DOHH2 (cell line): ENCODE data around the gene YWHAE.

ENCODE experiments used
- H3F3A ChIP-seq: fragments of 200-600 bp; sonication (generic), shearing (Covaris generic); 2 replicates; pipeline ENCODE4 v1.6.0; 2016; ENCODE audit warnings: antibody characterized with exemption, mild to moderate bottlenecking; ENCODE audit not compliant: control insufficient read depth, insufficient read depth
- H3K27ac ChIP-seq: fragments of 200-600 bp; sonication (generic); 2 replicates; pipeline ENCODE4 v1.5.1; 2014; ENCODE audit warnings: low read depth, mild to moderate bottlenecking, low read length, moderate library complexity
- H3K27me3 ChIP-seq: fragments of 200-600 bp; sonication (generic); 2 replicates; pipeline ENCODE4 v1.6.1; 2014; ENCODE audit warnings: mild to moderate bottlenecking, low read length, mixed read lengths; ENCODE audit not compliant: control insufficient read depth
- H3K36me3 ChIP-seq: fragments of 200-600 bp; sonication (generic); 2 replicates; pipeline ENCODE4 v1.6.1; 2014; ENCODE audit warnings: mild to moderate bottlenecking, low read length, moderate library complexity, mixed read lengths; ENCODE audit not compliant: control insufficient read depth
- H3K4me1 ChIP-seq: fragments of 200-600 bp; sonication (generic); 2 replicates; pipeline ENCODE4 v1.6.1; 2014; ENCODE audit warnings: mild to moderate bottlenecking, low read length, mixed read lengths; ENCODE audit not compliant: control insufficient read depth
- H3K4me2 ChIP-seq: fragments of 200-600 bp; sonication (generic); 2 replicates; pipeline ENCODE4 v1.6.0; 2014; ENCODE audit warnings: mild to moderate bottlenecking, low read length, moderate library complexity
- H3K4me3 ChIP-seq: fragments of 200-600 bp; sonication (generic); 2 replicates; pipeline ENCODE4 v1.5.1; 2014; ENCODE audit warnings: mild to moderate bottlenecking, low read length, mixed read lengths
- H3K79me2 ChIP-seq: fragments of 200-600 bp; sonication (generic); 2 replicates; pipeline ENCODE4 v1.6.1; 2014; ENCODE audit warnings: mild to moderate bottlenecking, low read length, mixed read lengths; ENCODE audit not compliant: control insufficient read depth
- H3K9me2 ChIP-seq: fragments of 200-600 bp; sonication (generic); replicated peaks from 2 replicates; pipeline ENCODE4 v1.6.1; 2014; ENCODE audit warnings: mild to moderate bottlenecking, low read length, mixed read lengths; ENCODE audit not compliant: control insufficient read depth
- H3K9me3 ChIP-seq: fragments of 200-600 bp; sonication (generic); 2 replicates; pipeline ENCODE4 v1.6.1; 2014; ENCODE audit warnings: antibody characterized with exemption, low read length, mixed read lengths; ENCODE audit not compliant: control insufficient read depth, insufficient read depth
- H4K20me1 ChIP-seq: fragments of 200-600 bp; sonication (generic); 2 replicates; pipeline ENCODE4 v1.6.0; 2014; ENCODE audit warnings: low read depth, mild to moderate bottlenecking, antibody characterized with exemption, low read length, moderate library complexity; ENCODE audit not compliant: control insufficient read depth, insufficient read depth
- CTCF ChIP-seq: fragments of 200-600 bp; sonication (generic); IDR thresholded peaks from one replicate; pipeline ENCODE4 v1.5.1; 2014; ENCODE audit warnings: antibody characterized with exemption, mild to moderate bottlenecking, low read depth, low read length; ENCODE audit not compliant: poor library complexity, severe bottlenecking
- EZH2phosphoT487 ChIP-seq: fragments of 200-600 bp; sonication (generic); IDR thresholded peaks from 2 replicates; pipeline ENCODE4 v1.6.1; 2017; ENCODE audit warnings: borderline replicate concordance, mild to moderate bottlenecking, antibody characterized with exemption, low read length, moderate library complexity, mixed read lengths

The YWHAE gene

GRCh38 chr17:1328437-1328836 lies 71.6 kb downstream of the YWHAE start:
- Histone ChIP-seq H3K27ac (no peak overlapping the region), H3K4me2 (no peak overlapping the region), H3K79me2 (no peaks in the 10 kb centered on the region), H4K20me1 (no peaks in the 10 kb centered on the region), H3K4me1 (no peaks in the 10 kb centered on the region; the same call in 1 of the 2 replicates), H3F3A (no peaks in the 10 kb centered on the region), H3K27me3 (peaks cover 10% of the 10 kb centered on the region), H3K9me3 (no peaks in the 10 kb centered on the region), H3K9me2 (no peaks in the 10 kb centered on the region), H3K36me3 (no peaks in the 10 kb centered on the region), H3K4me3 (no peak overlapping the region)
- TF ChIP-seq EZH2phosphoT487 (no peak), CTCF (no peak)

DNA sequence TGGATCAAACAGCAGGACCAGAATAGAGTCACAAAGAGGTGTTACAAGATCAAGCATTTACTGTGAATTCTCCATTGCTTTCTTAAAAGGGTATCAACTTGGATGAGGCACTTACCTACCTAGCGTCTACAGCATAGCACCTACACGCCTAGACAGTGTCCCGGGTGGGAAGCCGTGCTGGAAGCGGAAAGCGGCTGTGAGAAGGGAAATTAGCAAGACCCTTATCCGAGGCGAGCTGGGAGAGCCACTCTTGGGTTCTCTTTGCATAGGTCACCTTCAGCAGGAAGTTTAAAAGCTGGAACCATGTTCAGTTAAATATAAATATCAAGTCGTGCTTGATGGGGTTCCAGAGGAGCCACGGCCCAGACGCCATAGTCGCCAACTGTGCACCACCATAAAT lies 74.3 kb downstream of the YWHAE start:
- Histone ChIP-seq H3K4me1 (no peaks in the 10 kb centered on the region), H4K20me1 (no peaks in the 10 kb centered on the region), H3K4me3 (no peak overlapping the region), H3K79me2 (no peaks in the 10 kb centered on the region), H3K27me3 (peaks cover 12% of the 10 kb centered on the region), H3K9me2 (no peaks in the 10 kb centered on the region), H3K36me3 (no peaks in the 10 kb centered on the region), H3K4me2 (no peak overlapping the region), H3K27ac (no peak overlapping the region), H3F3A (no peaks in the 10 kb centered on the region), H3K9me3 (no peaks in the 10 kb centered on the region)
- no peak for TF ChIP-seq EZH2phosphoT487
- TF ChIP-seq CTCF: no peak

DNA sequence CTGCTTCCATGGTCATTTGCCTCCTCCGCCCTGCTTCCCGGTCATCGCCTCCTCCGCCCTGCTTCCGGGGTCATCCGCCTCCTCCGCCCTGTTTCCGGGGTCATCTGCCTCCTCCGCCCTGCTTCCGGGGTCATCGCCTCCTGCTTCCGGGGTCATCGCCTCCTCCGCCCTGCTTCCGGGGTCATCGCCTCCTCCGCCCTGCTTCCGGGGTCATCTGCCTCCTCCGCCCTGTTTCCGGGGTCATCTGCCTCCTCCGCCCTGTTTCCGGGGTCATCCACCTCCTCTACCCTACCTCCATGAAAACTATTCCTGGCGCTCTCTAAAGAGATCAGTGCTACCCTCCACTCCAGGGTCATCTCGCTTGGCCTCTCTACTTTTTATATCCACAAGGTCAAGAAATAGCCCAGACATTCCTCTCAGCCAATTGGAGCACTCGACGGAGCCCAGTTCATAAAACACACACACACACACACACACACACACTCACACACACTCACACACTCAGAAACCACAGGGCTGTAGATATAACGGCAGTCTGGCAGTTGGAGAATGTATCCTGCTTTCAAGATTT lies 75.7 kb downstream of the YWHAE start:
- no peaks in the 10 kb centered on the region for H4K20me1 ChIP-seq
- TF ChIP-seq CTCF: no peak
- TF ChIP-seq EZH2phosphoT487: no peak
- no peaks in the 10 kb centered on the region for H3K9me3 ChIP-seq
- H3K4me3 ChIP-seq: no peak overlapping the region
- H3K36me3 ChIP-seq: no peaks in the 10 kb centered on the region
- H3K27me3 ChIP-seq: peaks cover 17% of the 10 kb centered on the region
- H3K27ac ChIP-seq: no peak overlapping the region
- no peaks in the 10 kb centered on the region for H3F3A ChIP-seq
- no peaks in the 10 kb centered on the region for H3K9me2 ChIP-seq
- no peaks in the 10 kb centered on the region for H3K4me1 ChIP-seq
- H3K79me2 ChIP-seq: no peaks in the 10 kb centered on the region
- no peak overlapping the region for H3K4me2 ChIP-seq
